WTC11 (cell line): ENCODE results near the gene ADGRG7. TPM values are rescaled to one million over a fixed set of nuclear protein-coding genes. Genes with fewer than 3 reads are reported as not detected.
"Not testable (repeated sequence)": the region's sequence is repeated elsewhere in the genome, so short reads cannot be mapped to it uniquely, and the experiment has no call there.

Experiments used
- ATAC-seq: fragments of 200-7000 bp; cut with Tn5 transposase; 2 replicates; pipeline ENCODE4 v1.10.0; 2021; ENCODE audit warnings: mild to moderate bottlenecking, moderate library complexity
- CTCF ChIA-PET: fragments of 300-600 bp; sonication (Branson Sonifier 250); formaldehyde crosslinking; loops from one replicate; lab custom pipeline; 2021; ENCODE audit warnings: antibody characterized with exemption; lab: Charles Lee
- POLR2A ChIA-PET: fragments of 350-600 bp; sonication (Branson Sonifier 250); formaldehyde crosslinking; loops from one replicate; lab custom pipeline; 2021; ENCODE audit warnings: antibody characterized with exemption; lab: Charles Lee
- DNase-seq: peaks from one replicate; pipeline ENCODE4 v3.0.0; 2021; ENCODE audit warnings: low spot score
- H3K27ac Mint-ChIP-seq: 2 replicates; pipeline ENCODE4 v1.8.0; 2021; ENCODE audit warnings: mixed read lengths
- H3K27me3 Mint-ChIP-seq: 2 replicates; pipeline ENCODE4 v1.8.0; 2021; ENCODE audit warnings: low read depth, mild to moderate bottlenecking, moderate library complexity, mixed read lengths
- H3K36me3 Mint-ChIP-seq: 2 replicates; pipeline ENCODE4 v1.8.0; 2021; ENCODE audit warnings: mixed read lengths
- H3K4me1 Mint-ChIP-seq: 2 replicates; pipeline ENCODE4 v1.8.0; 2022; ENCODE audit warnings: mixed read lengths
- H3K4me3 Mint-ChIP-seq: 2 replicates; pipeline ENCODE4 v1.8.0; 2021; ENCODE audit warnings: mild to moderate bottlenecking, moderate library complexity, mixed read lengths
- H3K9me3 Mint-ChIP-seq: 2 replicates; pipeline ENCODE4 v1.8.0; 2021; ENCODE audit warnings: mixed read lengths
- ARID4B ChIP-seq: sonication (generic); formaldehyde crosslinking; IDR thresholded peaks from 2 replicates; pipeline ENCODE4 v1.8.0; 2023; ENCODE audit warnings: missing genetic modification reagents, mild to moderate bottlenecking, borderline replicate concordance
- ATF1 ChIP-seq: sonication (generic); formaldehyde crosslinking; IDR thresholded peaks from 2 replicates; pipeline ENCODE4 v1.8.1; 2023; ENCODE audit warnings: mild to moderate bottlenecking, moderate library complexity, missing genetic modification reagents
- CREM ChIP-seq: sonication (generic); formaldehyde crosslinking; IDR thresholded peaks from 2 replicates; pipeline ENCODE4 v1.8.1; 2022; ENCODE audit warnings: mild to moderate bottlenecking, missing genetic modification reagents, moderate library complexity
- ELF4 ChIP-seq: sonication (generic); formaldehyde crosslinking; IDR thresholded peaks from 2 replicates; pipeline ENCODE4 v1.8.1; 2022; ENCODE audit warnings: low read depth, mild to moderate bottlenecking, moderate library complexity, missing genetic modification reagents
- EMX1 ChIP-seq: fragments of 250-450 bp; sonication (Bioruptor Pico); IDR thresholded peaks from 2 replicates; pipeline ENCODE4 v1.8.0; 2021; ENCODE audit warnings: mild to moderate bottlenecking
- ESRRA ChIP-seq: sonication (generic); formaldehyde crosslinking; IDR thresholded peaks from 2 replicates; pipeline ENCODE4 v1.8.1; 2022; ENCODE audit warnings: mild to moderate bottlenecking, missing genetic modification reagents, borderline replicate concordance
- GRHL2 ChIP-seq: fragments of 250-450 bp; sonication (Bioruptor Pico); IDR thresholded peaks from 2 replicates; pipeline ENCODE4 v1.8.0; 2022; ENCODE audit warnings: mild to moderate bottlenecking, moderate library complexity; ENCODE audit not compliant: insufficient replicate concordance, severe bottlenecking
- RELA ChIP-seq: sonication (generic); formaldehyde crosslinking; IDR thresholded peaks from 2 replicates; pipeline ENCODE4 v1.8.1; 2022; ENCODE audit warnings: missing genetic modification reagents, mild to moderate bottlenecking, borderline replicate concordance
- ZBTB21 ChIP-seq: sonication (generic); formaldehyde crosslinking; IDR thresholded peaks from 2 replicates; pipeline ENCODE4 v1.8.1; 2023; ENCODE audit warnings: mild to moderate bottlenecking, missing genetic modification reagents, borderline replicate concordance
- ZNF138 ChIP-seq: sonication (generic); formaldehyde crosslinking; conservative IDR thresholded peaks from 2 replicates; pipeline ENCODE4 v1.8.1; 2022; ENCODE audit warnings: mild to moderate bottlenecking, moderate library complexity, missing genetic modification reagents
- ZNF263 ChIP-seq: sonication (generic); formaldehyde crosslinking; IDR thresholded peaks from 2 replicates; pipeline ENCODE4 v1.8.1; 2022; ENCODE audit warnings: low read depth, mild to moderate bottlenecking, moderate library complexity, missing genetic modification reagents
- ZNF317 ChIP-seq: sonication (generic); formaldehyde crosslinking; IDR thresholded peaks from 2 replicates; pipeline ENCODE4 v1.8.1; 2023; ENCODE audit warnings: low read depth, mild to moderate bottlenecking, moderate library complexity, missing genetic modification reagents, borderline replicate concordance
- ZNF396 ChIP-seq: fragments of 250-450 bp; sonication (Bioruptor Pico); IDR thresholded peaks from 2 replicates; pipeline ENCODE4 v1.8.0; 2021; ENCODE audit warnings: mild to moderate bottlenecking, moderate library complexity, borderline replicate concordance
- ZNF423 ChIP-seq: fragments of 250-450 bp; sonication (Bioruptor Pico); IDR thresholded peaks from 2 replicates; pipeline ENCODE4 v2.1.2; 2022; ENCODE audit warnings: mild to moderate bottlenecking, moderate library complexity
- ZSCAN18 ChIP-seq: fragments of 250-450 bp; sonication (Bioruptor Pico); IDR thresholded peaks from 2 replicates; pipeline ENCODE4 v2.1.2; 2022; ENCODE audit warnings: mild to moderate bottlenecking, moderate library complexity
- total RNA-seq: library from RNA; stranded (reverse); gene quantifications from 3 replicates; pipeline ENCODE4 v1.2.3, GENCODE V29; 2021
- TF ChIP-seq, protein P1 (sequence below): sonication (generic); formaldehyde crosslinking; IDR thresholded peaks from 2 replicates; pipeline ENCODE4 v1.8.1; 2023; ENCODE audit warnings: mild to moderate bottlenecking, moderate library complexity, missing genetic modification reagents
- TF ChIP-seq, protein P2 (sequence below): sonication (generic); formaldehyde crosslinking; IDR thresholded peaks from 2 replicates; pipeline ENCODE4 v1.8.0; 2023; ENCODE audit warnings: missing genetic modification reagents
- TF ChIP-seq, protein P3 (sequence below): fragments of 200-600 bp; IDR thresholded peaks from 2 replicates; pipeline ENCODE4 v1.8.0; 2022; ENCODE audit warnings: antibody characterized with exemption

ADGRG7 gene
- total RNA-seq, 1 experiment from 2014 or later, result not detected

- no peak for TF ChIP-seq GRHL2 (CRISPR knock-in tag)
- TF ChIP-seq ZNF423 (CRISPR knock-in tag), result no peak
- no peak for TF ChIP-seq EMX1 (CRISPR knock-in tag)
- TF ChIP-seq ESRRA (CRISPR knock-in tag), result no peak
- no peak for TF ChIP-seq ELF4
- no peak for TF ChIP-seq RELA
- no peak for TF ChIP-seq ZSCAN18 (CRISPR knock-in tag)
- TF ChIP-seq, protein P1, sequence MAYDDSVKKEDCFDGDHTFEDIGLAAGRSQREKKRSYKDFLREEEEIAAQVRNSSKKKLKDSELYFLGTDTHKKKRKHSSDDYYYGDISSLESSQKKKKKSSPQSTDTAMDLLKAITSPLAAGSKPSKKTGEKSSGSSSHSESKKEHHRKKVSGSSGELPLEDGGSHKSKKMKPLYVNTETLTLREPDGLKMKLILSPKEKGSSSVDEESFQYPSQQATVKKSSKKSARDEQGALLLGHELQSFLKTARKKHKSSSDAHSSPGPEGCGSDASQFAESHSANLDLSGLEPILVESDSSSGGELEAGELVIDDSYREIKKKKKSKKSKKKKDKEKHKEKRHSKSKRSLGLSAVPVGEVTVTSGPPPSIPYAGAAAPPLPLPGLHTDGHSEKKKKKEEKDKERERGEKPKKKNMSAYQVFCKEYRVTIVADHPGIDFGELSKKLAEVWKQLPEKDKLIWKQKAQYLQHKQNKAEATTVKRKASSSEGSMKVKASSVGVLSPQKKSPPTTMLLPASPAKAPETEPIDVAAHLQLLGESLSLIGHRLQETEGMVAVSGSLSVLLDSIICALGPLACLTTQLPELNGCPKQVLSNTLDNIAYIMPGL (CRISPR knock-in tag), result no peak
- TF ChIP-seq, protein P2, sequence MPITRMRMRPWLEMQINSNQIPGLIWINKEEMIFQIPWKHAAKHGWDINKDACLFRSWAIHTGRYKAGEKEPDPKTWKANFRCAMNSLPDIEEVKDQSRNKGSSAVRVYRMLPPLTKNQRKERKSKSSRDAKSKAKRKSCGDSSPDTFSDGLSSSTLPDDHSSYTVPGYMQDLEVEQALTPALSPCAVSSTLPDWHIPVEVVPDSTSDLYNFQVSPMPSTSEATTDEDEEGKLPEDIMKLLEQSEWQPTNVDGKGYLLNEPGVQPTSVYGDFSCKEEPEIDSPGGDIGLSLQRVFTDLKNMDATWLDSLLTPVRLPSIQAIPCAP (CRISPR knock-in tag), result no peak
- TF ChIP-seq, protein P3, sequence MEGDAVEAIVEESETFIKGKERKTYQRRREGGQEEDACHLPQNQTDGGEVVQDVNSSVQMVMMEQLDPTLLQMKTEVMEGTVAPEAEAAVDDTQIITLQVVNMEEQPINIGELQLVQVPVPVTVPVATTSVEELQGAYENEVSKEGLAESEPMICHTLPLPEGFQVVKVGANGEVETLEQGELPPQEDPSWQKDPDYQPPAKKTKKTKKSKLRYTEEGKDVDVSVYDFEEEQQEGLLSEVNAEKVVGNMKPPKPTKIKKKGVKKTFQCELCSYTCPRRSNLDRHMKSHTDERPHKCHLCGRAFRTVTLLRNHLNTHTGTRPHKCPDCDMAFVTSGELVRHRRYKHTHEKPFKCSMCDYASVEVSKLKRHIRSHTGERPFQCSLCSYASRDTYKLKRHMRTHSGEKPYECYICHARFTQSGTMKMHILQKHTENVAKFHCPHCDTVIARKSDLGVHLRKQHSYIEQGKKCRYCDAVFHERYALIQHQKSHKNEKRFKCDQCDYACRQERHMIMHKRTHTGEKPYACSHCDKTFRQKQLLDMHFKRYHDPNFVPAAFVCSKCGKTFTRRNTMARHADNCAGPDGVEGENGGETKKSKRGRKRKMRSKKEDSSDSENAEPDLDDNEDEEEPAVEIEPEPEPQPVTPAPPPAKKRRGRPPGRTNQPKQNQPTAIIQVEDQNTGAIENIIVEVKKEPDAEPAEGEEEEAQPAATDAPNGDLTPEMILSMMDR, result no peak
- TF ChIP-seq, all 79 proteins: peak for 0
- POLR2A ChIA-PET, result no interaction called here
- Mint-ChIP-seq H3K4me1 (0 out of 2 replicates have a peak, but pooled peaks cover 3% of the 10 kb centered on the region), H3K9me3 (no peaks in the 10 kb centered on the region), H3K36me3 (no peaks in the 10 kb centered on the region), H3K27ac (no peak overlapping the region), H3K27me3 (no peaks in the 10 kb centered on the region), H3K4me3 (no peak overlapping the region)
- DNase-seq (no peak), ATAC-seq (no peak)
- CTCF ChIA-PET, result interaction anchor here (0.9 kb wide), 1 partner anchor 163 kb away, joined by 4 read pairs; no protein-coding TSS in a partner anchor
These were observed 47.5 kb downstream of the ADGRG7 start for GRCh38 chr3:100656945-100657344.

DNA sequence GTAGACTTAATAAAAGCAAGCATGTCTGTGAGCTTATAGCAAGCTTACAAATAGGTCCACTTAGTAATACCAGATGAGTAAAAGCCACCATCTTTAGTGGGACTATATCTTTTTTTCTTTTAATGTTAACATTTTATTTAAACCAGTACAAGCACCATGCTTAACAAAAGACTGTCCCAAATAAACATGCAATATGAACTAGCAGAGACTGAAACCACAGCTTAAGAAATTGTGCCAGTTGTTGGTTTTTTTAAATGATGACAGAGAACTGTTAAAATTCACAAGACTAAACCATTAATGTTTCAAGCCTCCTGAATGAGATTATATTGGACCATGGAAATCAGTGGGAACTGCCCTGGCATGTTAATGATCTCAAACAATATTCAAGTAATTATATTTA is 51.9 kb downstream of the ADGRG7 start:
- H3K36me3 Mint-ChIP-seq, ATAC-seq, H3K4me3 Mint-ChIP-seq, H3K27ac Mint-ChIP-seq, H3K9me3 Mint-ChIP-seq, H3K27me3 Mint-ChIP-seq, DNase-seq, CTCF ChIA-PET: not testable (repeated sequence)
- peaks cover 19% of the 10 kb centered on the region for H3K4me1 Mint-ChIP-seq
- POLR2A ChIA-PET, result interaction anchor here (0.6 kb wide), 1 partner anchor 142 kb away, joined by 3 read pairs; no protein-coding TSS in a partner anchor

DNA sequence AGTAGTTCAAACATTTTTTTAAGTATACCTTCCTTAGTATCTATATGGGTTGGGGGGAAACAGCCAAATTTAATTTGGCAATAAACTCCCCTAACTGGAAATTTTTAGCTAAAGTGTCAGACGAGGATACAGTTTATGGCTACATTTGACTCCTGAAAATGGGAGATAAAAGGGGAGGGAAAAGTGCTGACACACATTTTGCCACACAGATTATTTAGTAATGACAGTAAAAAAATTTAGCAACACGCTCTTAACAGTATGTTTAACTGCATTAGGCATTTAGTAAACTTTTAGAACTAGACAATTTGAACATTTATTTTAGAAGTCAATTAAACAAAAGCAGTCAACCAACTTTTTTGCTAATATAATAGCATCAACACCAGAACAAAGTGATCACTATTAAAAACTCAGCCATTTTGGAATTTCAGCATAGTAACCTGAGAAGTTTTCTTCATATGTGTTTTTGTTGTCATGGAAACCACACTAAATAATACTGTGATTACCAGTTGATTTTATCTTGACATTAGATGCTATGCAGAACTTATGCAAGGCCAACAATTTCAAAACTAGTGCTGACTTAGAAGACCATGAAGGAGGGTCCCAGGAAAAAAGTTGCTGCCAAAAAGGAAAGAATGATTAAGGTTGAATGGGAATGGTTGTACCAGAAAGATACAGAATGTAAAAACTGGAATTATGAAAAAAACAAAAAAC is 52.9 kb downstream of the ADGRG7 start:
- no peak overlapping the region for H3K4me3 Mint-ChIP-seq
- peaks cover 19% of the 10 kb centered on the region for H3K4me1 Mint-ChIP-seq
- H3K27ac Mint-ChIP-seq, result no peak overlapping the region
- no peak for DNase-seq
- 0 out of 2 replicates have a peak, but pooled peaks cover 1% of the 10 kb centered on the region for H3K9me3 Mint-ChIP-seq
- CTCF ChIA-PET, result no interaction called here
- no peaks in the 10 kb centered on the region for H3K36me3 Mint-ChIP-seq
- ATAC-seq, result no peak
- POLR2A ChIA-PET, result no interaction called here
- H3K27me3 Mint-ChIP-seq, result no peaks in the 10 kb centered on the region
- no peak for TF ChIP-seq ZNF263 (CRISPR knock-in tag)
- no peak for TF ChIP-seq ZNF138
- TF ChIP-seq ATF1 (CRISPR knock-in tag), result no peak
- TF ChIP-seq ZBTB21, result no peak
- no peak for TF ChIP-seq ZSCAN18 (CRISPR knock-in tag)
- no peak for TF ChIP-seq ZNF396 (CRISPR knock-in tag)
- TF ChIP-seq ZNF317 (CRISPR knock-in tag), result no peak
- TF ChIP-seq ARID4B (CRISPR knock-in tag), result no peak
- no peak for TF ChIP-seq CREM (CRISPR knock-in tag)
